CD4-positive, alpha-beta T cell treated with Interferon gamma for 1 hour (primary cell): Measurements from ENCODE around the gene POTEB2.
"Not testable (repeated sequence)": the region's sequence is repeated elsewhere in the genome, so short reads cannot be mapped to it uniquely, and the experiment has no call there.

Source experiments
- DNase-seq: peaks from one replicate; pipeline ENCODE4 v3.0.0-alpha.2; 2020

POTEB2 gene

DNA sequence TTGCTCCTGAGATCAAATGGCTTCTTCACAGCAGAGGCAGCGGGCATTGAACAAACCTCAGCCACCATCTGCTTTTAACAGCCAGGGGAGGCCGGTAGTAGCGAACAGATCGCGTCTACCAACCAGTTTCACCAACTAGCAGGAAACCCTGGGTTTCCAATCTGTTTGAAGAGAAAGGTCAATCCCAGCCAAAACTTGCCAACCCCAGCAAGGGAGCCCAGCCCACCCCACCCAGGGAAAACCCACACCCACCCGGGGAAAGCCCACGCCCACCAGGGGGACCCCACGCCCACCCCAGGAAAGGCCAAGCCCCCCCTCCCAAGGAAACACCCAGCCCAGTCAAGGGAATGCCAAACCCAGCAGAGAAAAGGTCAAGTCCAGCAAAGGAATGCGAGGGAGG, at the start of gene POTEB2:
Gene POTEB2, minus strand, starts transcription at position 101 of the 400 bp plus-strand sequence. Its CDS starts 33 bp downstream, at position 68.
- DNase-seq, result not testable (repeated sequence)

- not testable (repeated sequence) for DNase-seq
Measured at GRCh38 chr15:20879916-20880315, 13.8 kb upstream of the POTEB2 start.

DNA sequence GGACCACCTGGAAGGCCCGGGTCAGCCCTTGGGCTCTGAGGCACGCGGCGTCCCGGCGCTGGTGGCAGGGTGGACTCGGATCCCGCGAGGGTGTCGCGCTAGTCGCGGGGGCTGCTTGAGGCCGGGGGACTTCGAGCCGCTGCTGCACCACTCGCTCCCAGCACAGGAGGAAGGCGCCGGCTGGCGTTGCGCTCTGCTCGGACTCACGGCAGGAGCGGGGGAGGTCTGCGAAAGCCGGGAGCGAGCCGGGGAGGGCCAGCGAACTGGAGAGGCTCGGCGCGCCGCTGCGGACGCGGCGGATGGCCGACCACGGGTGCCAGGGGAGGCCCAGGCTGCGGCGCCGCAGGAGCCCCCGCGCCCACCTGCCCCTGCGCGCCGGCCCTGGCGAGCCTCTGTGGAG, 12.3 kb upstream of the POTEB2 start:
- DNase-seq, result not testable (repeated sequence)

DNA sequence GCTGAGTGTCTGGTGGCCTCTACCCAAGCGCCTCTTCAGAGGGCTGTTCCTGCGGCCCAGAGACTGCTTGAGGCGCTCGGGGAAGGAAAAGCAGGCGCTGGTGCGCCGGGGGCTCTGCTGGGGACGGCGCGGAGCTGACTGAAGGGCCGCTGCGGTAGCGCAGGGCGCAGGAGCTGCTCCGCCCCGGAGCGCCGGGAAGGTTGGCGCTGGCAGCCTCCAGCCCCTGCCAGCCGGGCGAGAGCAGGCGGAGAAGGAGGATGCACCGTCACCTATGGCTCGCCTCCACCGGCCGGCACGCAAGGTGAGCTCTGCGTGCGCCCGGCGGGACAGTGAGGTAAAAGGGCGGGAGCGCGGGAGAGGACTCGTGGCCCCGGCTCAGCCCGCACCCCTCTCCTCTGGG, 11.7 kb upstream of the POTEB2 start:
- DNase-seq, result not testable (repeated sequence)
